Smooth muscle cell of the umbilical artery (primary cell): ENCODE data around the gene FARSA. TPM values are rescaled to one million over a fixed set of nuclear protein-coding genes. Genes with fewer than 3 reads are reported as not detected.

ENCODE experiments used
- total RNA-seq: library from RNA; depleted of rRNA; stranded (reverse); fragments of >200 nt; gene quantifications from 2 replicates; pipeline ENCODE4 v1.2.3, GENCODE V29; 2014

The FARSA gene
- 52.6 and 95.9 TPM in 2 replicates for total RNA-seq

GRCh38 chr19:12933287-12934072 lies at the start of gene FARSA:
TSS of gene FARSA (minus strand) at chr19:12933711. CDS start at chr19:12933696, 15 bp downstream.

GRCh38 chr19:12969292-12969988 lies 35.9 kb upstream of the FARSA start, which contains the start of gene DAND5:
TSS of gene DAND5 (plus strand) at chr19:12969576. CDS start at chr19:12969661, 85 bp downstream.

GRCh38 chr19:12956446-12957388 lies 23.2 kb upstream of the FARSA start, which contains the start of gene GADD45GIP1:
TSS of gene GADD45GIP1 (minus strand) at chr19:12957223. CDS start at chr19:12957212, 11 bp downstream.

GRCh38 chr19:12945479-12946091 lies 12.1 kb upstream of the FARSA start, which contains the start of gene RAD23A:
TSS of gene RAD23A (plus strand) at chr19:12945862. CDS start at chr19:12945949, 87 bp downstream.

DNA sequence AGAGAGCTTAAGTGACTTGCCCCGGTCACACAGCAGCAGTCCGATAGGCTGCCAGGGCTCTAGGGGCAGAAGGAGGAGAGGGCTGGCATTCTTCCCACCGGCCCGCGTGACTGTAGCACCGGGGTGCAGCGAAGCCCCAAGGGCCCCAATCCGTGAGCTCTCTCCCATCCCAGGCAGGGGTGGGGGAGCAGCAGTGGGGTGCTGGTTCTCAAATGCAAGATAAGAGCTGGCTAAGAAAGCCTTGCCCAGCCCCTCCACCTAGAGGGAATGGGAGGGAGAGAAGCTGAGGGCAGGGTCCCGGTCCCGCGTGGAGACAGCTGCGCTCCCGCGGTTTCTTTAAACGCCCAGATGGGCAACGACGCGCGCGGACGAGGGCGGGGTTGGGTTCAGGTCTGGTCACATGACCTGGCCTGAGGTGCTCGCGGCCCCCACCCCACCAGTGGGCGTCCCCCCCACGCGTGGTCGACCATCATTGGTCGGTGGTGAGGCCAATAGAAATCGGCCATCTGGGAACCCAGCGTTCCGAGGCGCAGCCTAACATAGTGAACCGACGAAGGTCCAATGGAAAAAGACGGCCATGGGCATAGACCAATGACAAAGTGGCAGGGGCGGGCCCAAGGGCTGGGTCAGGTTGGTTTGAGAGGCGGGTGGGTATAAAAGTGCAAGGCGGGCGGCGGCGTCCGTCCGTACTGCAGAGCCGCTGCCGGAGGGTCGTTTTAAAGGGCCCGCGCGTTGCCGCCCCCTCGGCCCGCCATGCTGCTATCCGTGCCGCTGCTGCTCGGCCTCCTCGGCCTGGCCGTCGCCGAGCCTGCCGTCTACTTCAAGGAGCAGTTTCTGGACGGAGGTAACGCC lies 4.6 kb upstream of the FARSA start, which contains the start of gene CALR:
TSS of gene CALR (plus strand) at position 683 of the 852 bp plus-strand sequence. CDS start at position 754, 71 bp downstream.

DNA sequence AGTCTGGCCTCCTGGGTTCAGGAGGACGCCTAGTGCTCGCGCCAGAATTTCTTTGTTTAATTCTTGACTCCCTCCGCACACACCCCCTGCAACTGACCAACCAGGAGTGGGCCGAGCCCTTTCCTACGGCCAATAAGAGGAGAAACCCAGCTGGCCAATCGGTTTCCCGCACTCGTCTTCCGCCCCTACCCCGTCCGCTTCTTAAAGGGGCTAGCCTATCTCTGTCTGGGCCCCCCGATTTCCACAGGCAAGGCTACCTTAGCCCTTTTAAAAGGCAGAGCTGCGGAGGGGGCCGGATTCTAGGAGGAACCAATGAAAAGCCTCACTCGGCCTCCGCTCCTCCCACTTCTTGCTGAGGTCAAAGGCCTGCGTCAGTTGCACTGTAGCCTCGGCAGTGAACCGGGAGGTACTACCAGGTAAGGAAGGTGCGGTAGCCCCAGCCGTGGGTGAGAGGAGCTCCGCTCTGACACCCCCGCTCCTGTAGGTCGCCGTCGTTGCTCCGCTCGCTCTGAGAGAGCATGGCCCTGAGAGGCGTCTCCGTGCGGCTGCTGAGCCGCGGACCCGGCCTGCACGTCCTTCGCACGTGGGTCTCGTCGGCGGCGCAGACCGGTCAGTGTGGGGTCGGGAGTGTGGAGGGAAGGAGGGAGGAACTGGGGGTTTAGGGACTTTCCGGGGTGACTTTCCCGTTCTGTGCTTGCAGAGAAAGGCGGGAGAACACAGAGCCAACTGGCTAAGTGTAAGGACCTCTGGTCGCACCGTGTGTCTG lies 42.5 kb downstream of the FARSA start, which contains the start of gene GCDH:
TSS of gene GCDH (plus strand) at position 374 of the 766 bp plus-strand sequence. CDS start at position 519, 145 bp downstream.

DNA sequence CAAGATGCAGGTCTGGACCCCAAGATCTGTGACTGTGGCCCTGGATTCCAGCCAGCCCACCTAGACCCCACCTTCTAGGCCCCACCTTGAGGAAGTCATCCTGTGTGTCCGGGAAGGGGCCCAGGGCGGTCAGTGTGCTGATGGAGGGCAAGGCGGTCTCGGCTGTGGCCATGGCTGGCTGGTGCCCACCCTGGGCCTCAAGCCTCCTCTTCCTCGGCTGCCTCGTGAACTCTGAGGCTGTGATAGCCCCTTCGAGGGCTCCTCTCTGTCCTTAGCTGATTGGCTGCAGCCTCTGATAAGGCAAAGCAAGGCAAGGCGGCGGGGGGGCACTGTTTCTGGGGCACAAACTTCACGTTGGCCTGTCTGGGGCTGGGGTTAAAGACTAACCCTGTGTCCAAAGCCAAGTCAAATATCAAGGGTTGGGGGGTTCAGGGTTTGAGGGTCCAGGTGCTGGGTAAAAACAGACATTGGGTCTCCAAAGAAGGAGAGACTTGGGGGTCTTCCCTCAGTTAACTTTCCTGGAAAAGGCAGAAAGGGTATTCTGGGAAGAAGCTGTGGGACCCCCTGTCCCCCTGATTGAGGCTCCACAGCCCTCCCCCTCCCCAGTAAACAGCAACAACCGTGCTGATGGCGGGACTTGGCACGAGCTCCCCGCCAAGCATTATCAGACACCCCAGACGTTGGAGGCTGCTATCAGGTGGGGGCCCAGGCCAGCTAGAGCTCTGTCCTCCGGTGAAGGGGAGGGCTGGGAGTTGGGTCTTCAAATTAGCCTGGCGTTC lies 46.4 kb downstream of the FARSA start, which contains the start of gene KLF1:
TSS of gene KLF1 (minus strand) at position 233 of the 779 bp plus-strand sequence. CDS start at position 172, 61 bp downstream.

DNA sequence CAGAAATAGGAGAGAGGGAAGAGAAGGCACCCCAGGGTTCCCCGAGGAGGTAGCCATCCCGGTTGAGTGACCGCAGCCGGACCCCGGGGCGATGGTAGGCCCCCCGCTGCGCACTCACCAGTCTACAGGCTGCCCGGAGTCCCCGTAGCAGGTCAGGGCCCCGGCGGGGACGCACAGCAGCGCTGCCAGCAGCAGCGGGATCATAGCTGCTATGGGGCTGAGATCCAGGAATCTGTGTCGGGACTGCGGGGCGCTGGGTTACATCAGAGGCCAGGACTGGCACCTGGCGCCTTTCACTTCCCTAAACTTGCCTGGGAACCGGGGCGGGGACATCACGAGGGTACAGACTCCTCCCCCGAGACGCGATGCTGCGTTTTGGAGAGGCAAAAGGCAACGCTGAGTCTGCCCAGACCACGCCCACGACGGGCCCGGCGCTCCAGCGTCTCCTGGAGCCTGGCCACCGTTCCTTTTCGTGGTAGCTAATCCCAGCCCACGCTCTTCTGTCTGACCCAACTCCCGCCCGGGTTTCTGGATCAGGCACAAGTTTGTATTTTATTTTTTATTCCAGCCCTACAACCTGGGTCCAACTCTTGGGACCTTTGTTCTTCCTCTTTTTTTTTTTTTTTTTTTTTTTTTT lies 52.2 kb downstream of the FARSA start, which contains the start of gene DNASE2:
TSS of gene DNASE2 (minus strand) at position 278 of the 637 bp plus-strand sequence. CDS start at position 204, 74 bp downstream.

Other genes with a start within 250 kb of the FARSA start
- gene GNG14, start 245.7 kb downstream of the FARSA start, total RNA-seq, result not detected in 2 replicates
- gene FBXW9, start 237.1 kb downstream of the FARSA start, total RNA-seq, result 4.6 and 4.8 TPM in 2 replicates
- 35.6 and 65.1 TPM in 2 replicates for gene TNPO2, start 209.8 kb downstream of the FARSA start, total RNA-seq
- gene TRIR, start 199.0 kb downstream of the FARSA start, total RNA-seq, result 82.2 and 89.1 TPM in 2 replicates
- gene GET3, start 196.2 kb downstream of the FARSA start, total RNA-seq, result 51.1 and 61.2 TPM in 2 replicates
- not detected in 2 replicates for gene BEST2, start 181.9 kb downstream of the FARSA start, total RNA-seq
- 12.5 and 19.4 TPM in 2 replicates for gene HOOK2, start 158.2 kb downstream of the FARSA start, total RNA-seq
- 60.2 and 68.0 TPM in 2 replicates for gene JUNB, start 142.2 kb downstream of the FARSA start, total RNA-seq
- 184 and 256 TPM in 2 replicates for gene PRDX2, start 131.9 kb downstream of the FARSA start, total RNA-seq
- not detected in 2 replicates for gene THSD8, start 131.6 kb downstream of the FARSA start, total RNA-seq
- gene RNASEH2A, start 127.1 kb downstream of the FARSA start, total RNA-seq, result 7.1 and 23.5 TPM in 2 replicates
- gene RTBDN, start 99.1 kb downstream of the FARSA start, total RNA-seq, result not detected in 2 replicates
- 0.28 TPM in 1 of 2 replicates, not detected in the other for gene MAST1, start 95.2 kb downstream of the FARSA start, total RNA-seq
- gene DNASE2, start 52.3 kb downstream of the FARSA start, total RNA-seq, result 22.2 and 48.1 TPM in 2 replicates
- not detected in 2 replicates for gene KLF1, start 46.5 kb downstream of the FARSA start, total RNA-seq
- gene GCDH, start 42.6 kb downstream of the FARSA start, total RNA-seq, result 23.7 and 43.4 TPM in 2 replicates
- not detected in 2 replicates for gene SYCE2, start 14.4 kb downstream of the FARSA start, total RNA-seq
- 1,991 and 2,815 TPM in 2 replicates for gene CALR, start 4.9 kb upstream of the FARSA start, total RNA-seq
- 52.6 and 88.1 TPM in 2 replicates for gene RAD23A, start 12.2 kb upstream of the FARSA start, total RNA-seq
- gene GADD45GIP1, start 23.5 kb upstream of the FARSA start, total RNA-seq, result 12.6 and 13.4 TPM in 2 replicates
- not detected in 2 replicates for gene DAND5, start 35.9 kb upstream of the FARSA start, total RNA-seq
- gene NFIX, start 61.8 kb upstream of the FARSA start, total RNA-seq, result 29.7 and 62.5 TPM in 2 replicates
- gene LYL1, start 169.1 kb upstream of the FARSA start, total RNA-seq, result 3.8 and 5.0 TPM in 2 replicates
- gene TRMT1, start 183.0 kb upstream of the FARSA start, total RNA-seq, result 27.9 and 48.8 TPM in 2 replicates
- 40.1 and 147 TPM in 2 replicates for gene NACC1, start 184.6 kb upstream of the FARSA start, total RNA-seq
- gene STX10, start 216.7 kb upstream of the FARSA start, total RNA-seq, result 49.3 and 73.0 TPM in 2 replicates
- 10.7 and 14.6 TPM in 2 replicates for gene IER2, start 216.7 kb upstream of the FARSA start, total RNA-seq